Gastrocnemius medialis (tissue), 4 donors: Measurements from ENCODE around the gene LUC7L3. TPM values are rescaled to one million over a fixed set of nuclear protein-coding genes. Genes with fewer than 3 reads are reported as not detected.

ENCODE experiments used
- ATAC-seq, 2 donors: fragments of 150-250 bp; one replicate each; pipeline ENCODE4 v1.9.1; 2016
- DNase-seq, 2 donors: peaks; one replicate each; pipeline ENCODE4 v3.0.0-alpha.2; 2019
- H3K27ac ChIP-seq, 4 donors: fragments of 200-600 bp; sonication (generic); 1 replicate in 1 of 4; 2 replicates in 3 of 4; pipeline ENCODE4 v1.5.1; 2016 to 2018; ENCODE audit warnings: mild to moderate bottlenecking in 2 of 4, moderate library complexity in 1 of 4
- H3K27me3 ChIP-seq, 3 donors: fragments of 200-600 bp; sonication (generic) in 2 of 3; 1 replicate in 1 of 3; 2 replicates in 2 of 3; pipeline versions ENCODE4 v1.5.1 to v1.6.0; 2016 to 2019; ENCODE audit warnings: mild to moderate bottlenecking in 1 of 3, moderate library complexity in 1 of 3
- H3K36me3 ChIP-seq, 2 donors: fragments of 200-600 bp; sonication (generic) in 1 of 2; one replicate each; pipeline ENCODE4 v1.5.1; 2017 to 2018
- H3K4me1 ChIP-seq, 2 donors: fragments of 200-600 bp; sonication (generic) in 1 of 2; one replicate each; pipeline ENCODE4 v1.5.1; 2016 to 2017; ENCODE audit warnings: mild to moderate bottlenecking in 2 of 2
- H3K4me3 ChIP-seq, 4 donors: fragments of 200-600 bp; sonication (generic) in 3 of 4; 1 replicate in 1 of 4; 2 replicates in 3 of 4; pipeline ENCODE4 v1.5.1; 2016 to 2019; ENCODE audit warnings: mild to moderate bottlenecking in 2 of 4
- H3K9me3 ChIP-seq, 3 donors: fragments of 200-600 bp; sonication (generic) in 2 of 3; 1 replicate in 1 of 3; 2 replicates in 2 of 3; pipeline ENCODE4 v1.5.1; 2016 to 2019
- POLR2A ChIP-seq, 2 donors: fragments of 450-650 bp; IDR thresholded peaks; one replicate each; pipeline ENCODE4 v1.6.1; 2017; ENCODE audit warnings: antibody characterized with exemption in 2 of 2, mild to moderate bottlenecking in 2 of 2, moderate library complexity in 2 of 2
- in situ Hi-C, 4 donors: fragments of 200-750 bp; cut with MboI; loops; one replicate each; pipeline versions ENCODE4 v1.15.0 to v1.8.0; 2017; ENCODE audit warnings: low sequenced_read_pairs in 4 of 4
- intact Hi-C: fragments of 100-400 bp; cut with DNase I; formaldehyde crosslinking; loops from one replicate; pipeline ENCODE4 v1.15.1; 2023; ENCODE audit warnings: low total_unique reads
- total RNA-seq, 4 donors: library from RNA; depleted of rRNA; stranded (reverse); fragments of >200 nt; gene quantifications; one replicate each; pipeline versions ENCODE4 v1.1.0 to v1.2.3, GENCODE V29; 2016
- TF ChIP-seq, protein P1 (sequence below), 5 experiments: fragments of 450-650 bp in 3 of 5; fragments of 200-600 bp in 2 of 5; sonication (generic) in 2 of 5; IDR thresholded peaks in 4 of 5; conservative IDR thresholded peaks in 1 of 5; 1 replicate in 4 of 5; 2 replicates in 1 of 5; pipeline ENCODE4 v1.5.1; 2016 to 2019; ENCODE audit warnings: antibody characterized with exemption in 5 of 5, mild to moderate bottlenecking in 3 of 5, moderate library complexity in 3 of 5

LUC7L3 gene
- total RNA-seq, 4 donors from 2014 or later = 10.4 to 67.3 (median 25.7) TPM

DNA sequence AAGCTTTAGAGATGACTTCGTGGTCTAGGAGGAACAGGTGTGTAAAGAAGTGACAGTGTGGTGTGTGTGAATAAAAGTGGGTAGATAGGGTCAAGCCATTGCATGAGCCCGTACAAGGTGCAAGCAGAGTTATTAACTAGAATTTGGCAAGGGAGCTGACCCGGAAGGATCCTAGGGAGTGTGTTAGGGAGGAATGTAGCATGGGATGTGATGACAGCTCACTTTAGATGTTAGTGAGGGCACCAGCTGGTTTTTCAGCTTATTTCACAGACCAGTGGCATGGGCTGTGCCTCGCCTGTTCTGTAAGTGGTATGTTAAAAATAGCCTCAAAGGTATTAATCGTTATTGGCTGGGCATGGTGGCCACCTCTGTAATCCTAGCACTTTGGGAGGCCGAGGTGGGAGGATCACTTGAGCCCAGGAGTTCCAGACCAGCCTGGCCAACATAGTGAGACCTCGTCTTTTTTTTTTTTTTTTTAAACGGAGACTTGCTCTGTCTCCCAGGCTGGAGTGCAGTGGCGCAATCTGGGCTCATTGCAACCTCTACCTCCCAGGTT, 39.7 kb downstream of the LUC7L3 start:
- Histone ChIP-seq H3K9me3 (no peaks in the 10 kb centered on the region), H3K36me3 (peaks cover 0 to 10% of the 10 kb centered on the region in 2 donors), H3K4me3 (no peak overlapping the region), H3K27me3 (no peaks in the 10 kb centered on the region), H3K4me1 (peaks cover 0 to 2% of the 10 kb centered on the region in 2 donors), H3K27ac (no peak overlapping the region)
- TF ChIP-seq, protein P1, sequence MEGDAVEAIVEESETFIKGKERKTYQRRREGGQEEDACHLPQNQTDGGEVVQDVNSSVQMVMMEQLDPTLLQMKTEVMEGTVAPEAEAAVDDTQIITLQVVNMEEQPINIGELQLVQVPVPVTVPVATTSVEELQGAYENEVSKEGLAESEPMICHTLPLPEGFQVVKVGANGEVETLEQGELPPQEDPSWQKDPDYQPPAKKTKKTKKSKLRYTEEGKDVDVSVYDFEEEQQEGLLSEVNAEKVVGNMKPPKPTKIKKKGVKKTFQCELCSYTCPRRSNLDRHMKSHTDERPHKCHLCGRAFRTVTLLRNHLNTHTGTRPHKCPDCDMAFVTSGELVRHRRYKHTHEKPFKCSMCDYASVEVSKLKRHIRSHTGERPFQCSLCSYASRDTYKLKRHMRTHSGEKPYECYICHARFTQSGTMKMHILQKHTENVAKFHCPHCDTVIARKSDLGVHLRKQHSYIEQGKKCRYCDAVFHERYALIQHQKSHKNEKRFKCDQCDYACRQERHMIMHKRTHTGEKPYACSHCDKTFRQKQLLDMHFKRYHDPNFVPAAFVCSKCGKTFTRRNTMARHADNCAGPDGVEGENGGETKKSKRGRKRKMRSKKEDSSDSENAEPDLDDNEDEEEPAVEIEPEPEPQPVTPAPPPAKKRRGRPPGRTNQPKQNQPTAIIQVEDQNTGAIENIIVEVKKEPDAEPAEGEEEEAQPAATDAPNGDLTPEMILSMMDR (IDR thresholded peaks at IDR 0.05 in 4 of 5, conservative IDR thresholded peaks at IDR 0.05 in 1 of 5) = no peak
- no peak for TF ChIP-seq POLR2A (IDR thresholded peaks at IDR 0.05)
- DNase-seq = no peak
- peak in 1 of 2 donors; percentile 13 for ATAC-seq
- intact Hi-C loops (loop anchor here (5.0 kb wide), 1 partner anchor 57 kb away; no protein-coding TSS in a partner anchor), in situ Hi-C loops (no loop called here)

DNA sequence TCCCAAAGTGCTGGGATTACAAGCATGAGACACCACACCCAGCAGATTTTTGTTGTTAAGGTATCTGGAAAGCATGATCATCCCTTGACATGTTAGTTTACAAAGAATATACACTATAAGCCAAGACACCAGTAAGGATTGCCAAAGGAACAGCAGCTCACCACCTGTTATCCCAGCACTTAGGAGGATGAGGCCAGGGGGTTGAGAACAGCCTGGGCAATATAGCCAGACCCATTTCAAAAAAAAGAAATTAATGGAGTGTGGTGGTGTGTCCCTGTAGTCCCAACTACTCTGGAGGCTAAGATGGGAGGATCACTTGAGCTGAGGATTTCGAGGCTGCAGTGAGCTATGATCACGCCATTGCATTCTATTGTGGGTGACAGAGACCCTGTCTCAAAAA, 42.8 kb downstream of the LUC7L3 start:
- Histone ChIP-seq H3K27ac (no peak overlapping the region), H3K36me3 (no peaks in the 10 kb centered on the region), H3K27me3 (no peaks in the 10 kb centered on the region), H3K9me3 (no peaks in the 10 kb centered on the region), H3K4me1 (peaks cover 0 to 7% of the 10 kb centered on the region in 2 donors), H3K4me3 (no peak overlapping the region)
- intact Hi-C loops (no loop called here), in situ Hi-C loops (no loop called here)
- no peak for TF ChIP-seq POLR2A (IDR thresholded peaks at IDR 0.05)
- ATAC-seq (no peak), DNase-seq (no peak)

DNA sequence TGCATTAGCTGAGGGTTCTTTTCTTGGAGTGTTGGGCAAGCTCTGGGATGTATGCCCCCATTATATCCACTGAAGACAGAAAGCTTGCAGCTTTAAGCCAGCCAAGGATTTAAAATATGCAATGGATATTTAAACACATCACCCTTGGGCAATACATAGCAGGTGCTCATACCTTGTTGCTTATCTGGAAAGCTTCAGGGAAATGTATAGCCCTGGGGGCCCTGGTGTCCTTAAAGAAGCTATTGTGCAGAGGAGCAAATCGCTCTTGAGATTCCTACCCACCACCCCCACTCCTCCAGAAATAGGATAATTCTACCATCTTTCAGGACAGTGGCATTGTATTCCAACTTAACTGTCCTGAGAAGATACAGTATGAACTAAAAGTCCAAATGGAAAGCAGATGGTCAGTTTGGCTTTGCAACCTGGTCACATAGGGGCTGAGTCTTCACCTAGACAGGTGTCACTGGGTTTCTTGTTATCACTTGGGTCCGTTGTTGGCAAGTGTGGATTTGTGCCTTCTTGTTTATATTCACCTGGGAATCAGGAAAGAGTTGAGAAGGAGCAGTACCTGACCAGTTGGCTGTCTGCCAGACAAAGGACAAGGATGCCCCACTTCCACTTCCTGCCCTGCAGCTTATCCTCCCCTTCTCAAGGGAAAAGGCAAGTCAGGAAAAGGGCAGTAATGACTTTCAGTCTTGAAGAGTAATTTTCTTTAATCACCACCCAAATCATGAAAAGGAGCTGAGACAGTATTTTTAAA, 44.5 kb downstream of the LUC7L3 start:
- no peak overlapping the region for H3K4me3 ChIP-seq
- no peak for ATAC-seq
- in situ Hi-C loops = no loop called here
- intact Hi-C loops = no loop called here
- DNase-seq = no peak
- no peak overlapping the region for H3K27ac ChIP-seq
- TF ChIP-seq POLR2A (IDR thresholded peaks at IDR 0.05) = no peak
- TF ChIP-seq, protein P1 (IDR thresholded peaks at IDR 0.05 in 4 of 5, conservative IDR thresholded peaks at IDR 0.05 in 1 of 5) = no peak
- no peaks in the 10 kb centered on the region for H3K9me3 ChIP-seq
- peaks cover 0 to 7% of the 10 kb centered on the region in 2 donors for H3K4me1 ChIP-seq
- H3K27me3 ChIP-seq = no peaks in the 10 kb centered on the region
- no peaks in the 10 kb centered on the region for H3K36me3 ChIP-seq

DNA sequence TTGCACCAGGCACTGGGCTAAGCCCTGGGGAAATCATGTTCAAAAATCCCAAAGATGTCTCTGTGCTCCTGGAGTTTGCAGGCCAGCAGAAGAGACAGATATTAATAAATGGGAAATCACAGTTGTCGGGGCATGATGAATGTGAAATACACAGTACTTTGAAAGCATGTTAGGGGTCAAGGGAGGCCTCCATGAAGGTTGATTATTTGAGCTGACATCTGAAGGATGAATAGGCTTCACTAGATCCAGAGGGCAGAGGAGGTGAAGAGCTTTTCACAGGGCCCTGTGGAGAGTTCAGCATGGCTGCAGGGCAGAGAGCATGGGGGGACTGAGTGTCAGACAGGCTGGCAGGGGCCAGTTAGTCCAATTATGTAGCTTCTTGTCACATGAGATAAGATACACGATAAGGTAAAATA, 45.3 kb downstream of the LUC7L3 start:
- intact Hi-C loops = no loop called here
- H3K27ac ChIP-seq = no peak overlapping the region
- DNase-seq = no peak

More for the DNA sequence above, 45.3 kb downstream of the LUC7L3 start:
- in situ Hi-C loops = no loop called here
- Histone ChIP-seq H3K36me3 (no peaks in the 10 kb centered on the region), H3K4me3 (no peak overlapping the region), H3K27me3 (no peaks in the 10 kb centered on the region), H3K4me1 (peaks cover 0 to 7% of the 10 kb centered on the region in 2 donors), H3K9me3 (no peaks in the 10 kb centered on the region)
- TF ChIP-seq POLR2A (IDR thresholded peaks at IDR 0.05) = no peak
- TF ChIP-seq, protein P1 (IDR thresholded peaks at IDR 0.05 in 4 of 5, conservative IDR thresholded peaks at IDR 0.05 in 1 of 5) = no peak
- no peak for ATAC-seq
